Skeletal muscle tissue (tissue), 4 donors: ENCODE data around the gene ARHGAP1. TPM values are rescaled to one million over a fixed set of nuclear protein-coding genes. Genes with fewer than 3 reads are reported as not detected.
"Not testable (repeated sequence)": the region's sequence is repeated elsewhere in the genome, so short reads cannot be mapped to it uniquely, and the experiment has no call there.

Experiments
- H3K27ac ChIP-seq: one replicate; pipeline ENCODE4 v1.7.0; 2013; ENCODE audit warnings: mild to moderate bottlenecking, low read depth, low read length, inconsistent platforms
- H3K27me3 ChIP-seq, 3 donors: one replicate each; pipeline ENCODE4 v1.7.0; 2013; ENCODE audit warnings: low read length in 3 of 3; ENCODE audit not compliant: control insufficient read depth in 3 of 3, insufficient read depth in 3 of 3
- H3K36me3 ChIP-seq, 3 donors: one replicate each; pipeline ENCODE4 v1.7.0; 2013; ENCODE audit warnings: low read length in 3 of 3; ENCODE audit not compliant: control insufficient read depth in 3 of 3, insufficient read depth in 3 of 3
- H3K4me1 ChIP-seq, 3 donors: one replicate each; pipeline ENCODE4 v1.7.0; 2013; ENCODE audit warnings: low read length in 3 of 3, mild to moderate bottlenecking in 3 of 3; ENCODE audit not compliant: control insufficient read depth in 3 of 3, insufficient read depth in 3 of 3
- H3K4me3 ChIP-seq, 3 donors: one replicate each; pipeline ENCODE4 v1.7.0; 2013; ENCODE audit warnings: low read length in 3 of 3
- H3K9ac ChIP-seq, 3 donors: one replicate each; pipeline ENCODE4 v1.7.0; 2013; ENCODE audit warnings: low read length in 3 of 3, mild to moderate bottlenecking in 3 of 3, moderate library complexity in 2 of 3, low read depth in 1 of 3
- H3K9me3 ChIP-seq, 3 donors: one replicate each; pipeline ENCODE4 v1.7.0; 2013; ENCODE audit warnings: low read length in 3 of 3; ENCODE audit not compliant: control insufficient read depth in 3 of 3
- total RNA-seq: library from RNA; depleted of rRNA; stranded (reverse); fragments of >200 nt; gene quantifications from one replicate; pipeline ENCODE4 v1.2.3, GENCODE V29; 2014
- donor health status: Osteomylitis.

ARHGAP1 gene
- total RNA-seq, 1 donor from 2014 or later: 19.8 TPM

- no peaks in the 10 kb centered on the region for H3K27me3 ChIP-seq
- peaks cover 13 to 23% (median 23%) of the 10 kb centered on the region in 3 donors for H3K4me1 ChIP-seq
- H3K27ac ChIP-seq: peak overlapping the region; percentile 98
- peaks cover 10% of the 10 kb centered on the region in 3 donors for H3K36me3 ChIP-seq
- peak overlapping the region; percentile 69 to 79 (median 71) for H3K9ac ChIP-seq
- no peaks in the 10 kb centered on the region for H3K9me3 ChIP-seq
- peak overlapping the region in 1 of 3 donors; percentile 43 for H3K4me3 ChIP-seq
Measured at GRCh38 chr11:46711303-46711702, 10.9 kb upstream of the ARHGAP1 start.

GRCh38 chr11:46710821-46711269 is 10.4 kb upstream of the ARHGAP1 start:
- peak overlapping the region; percentile 69 to 79 (median 71) for H3K9ac ChIP-seq
- H3K27ac ChIP-seq: peak overlapping the region; percentile 98
- no peaks in the 10 kb centered on the region for H3K9me3 ChIP-seq
- H3K27me3 ChIP-seq: no peaks in the 10 kb centered on the region
- H3K4me1 ChIP-seq: peaks cover 13 to 23% (median 23%) of the 10 kb centered on the region in 3 donors
- peaks cover 12 to 13% (median 13%) of the 10 kb centered on the region in 3 donors for H3K36me3 ChIP-seq
- peak overlapping the region in 1 of 3 donors; percentile 43 for H3K4me3 ChIP-seq

GRCh38 chr11:46709351-46709750 is 8.9 kb upstream of the ARHGAP1 start:
- H3K27me3 ChIP-seq, H3K4me3 ChIP-seq, H3K9me3 ChIP-seq, H3K9ac ChIP-seq: not testable (repeated sequence)
- Histone ChIP-seq H3K36me3 (peaks cover 27 to 28% (median 28%) of the 10 kb centered on the region in 3 donors), H3K4me1 (peaks cover 13 to 20% (median 20%) of the 10 kb centered on the region in 3 donors), H3K27ac (peak overlapping the region; percentile 98)

- H3K27ac ChIP-seq: no peak overlapping the region
- no peaks in the 10 kb centered on the region for H3K27me3 ChIP-seq
- H3K4me1 ChIP-seq: peaks cover 16 to 28% (median 20%) of the 10 kb centered on the region in 3 donors
- peaks cover 43 to 50% (median 44%) of the 10 kb centered on the region in 3 donors for H3K36me3 ChIP-seq
- H3K4me3 ChIP-seq: no peak overlapping the region
- H3K9ac ChIP-seq: no peak overlapping the region
- H3K9me3 ChIP-seq: no peaks in the 10 kb centered on the region
Measured at GRCh38 chr11:46706886-46707285, 6.5 kb upstream of the ARHGAP1 start.

- Histone ChIP-seq H3K4me1 (peaks cover 7 to 19% (median 10%) of the 10 kb centered on the region in 3 donors), H3K27me3 (no peaks in the 10 kb centered on the region), H3K4me3 (no peak overlapping the region), H3K9me3 (no peaks in the 10 kb centered on the region), H3K27ac (no peak overlapping the region), H3K36me3 (peaks cover 44 to 50% (median 49%) of the 10 kb centered on the region in 3 donors), H3K9ac (no peak overlapping the region)
Measured at GRCh38 chr11:46705070-46705688, 4.8 kb upstream of the ARHGAP1 start.

GRCh38 chr11:46701078-46701654 is 747 bp upstream of the ARHGAP1 start:
- H3K27ac ChIP-seq: peak overlapping the region; percentile 94
- H3K36me3 ChIP-seq: peaks cover 34 to 41% (median 40%) of the 10 kb centered on the region in 3 donors
- H3K4me1 ChIP-seq: peaks cover 38 to 54% (median 41%) of the 10 kb centered on the region in 3 donors
- no peaks in the 10 kb centered on the region for H3K9me3 ChIP-seq
- no peaks in the 10 kb centered on the region for H3K27me3 ChIP-seq
- peak overlapping the region; percentile 82 to 99 (median 99) for H3K9ac ChIP-seq
- H3K4me3 ChIP-seq: peak overlapping the region; percentile 86 to 99 (median 99)

- Histone ChIP-seq H3K27ac (peak overlapping the region; percentile 94), H3K9ac (peak overlapping the region in 1 of 3 donors; percentile 32), H3K27me3 (no peaks in the 10 kb centered on the region), H3K9me3 (no peaks in the 10 kb centered on the region), H3K4me1 (peaks cover 61 to 80% (median 65%) of the 10 kb centered on the region in 3 donors), H3K36me3 (peaks cover 34 to 38% (median 37%) of the 10 kb centered on the region in 3 donors), H3K4me3 (no peak overlapping the region)
Measured at GRCh38 chr11:46698597-46698996, 1.8 kb downstream of the ARHGAP1 start.

- peak overlapping the region; percentile 94 for H3K27ac ChIP-seq
Measured at GRCh38 chr11:46697723-46698122, 2.7 kb downstream of the ARHGAP1 start.

GRCh38 chr11:46697303-46697702 is 3.1 kb downstream of the ARHGAP1 start:
- H3K27me3 ChIP-seq: no peaks in the 10 kb centered on the region
- H3K4me3 ChIP-seq: peak overlapping the region in 1 of 3 donors; percentile 17
- peak overlapping the region; percentile 94 for H3K27ac ChIP-seq
- peak overlapping the region; percentile 23 to 68 (median 24) for H3K9ac ChIP-seq
- peaks cover 54 to 74% (median 62%) of the 10 kb centered on the region in 3 donors for H3K4me1 ChIP-seq
- no peaks in the 10 kb centered on the region for H3K9me3 ChIP-seq
- H3K36me3 ChIP-seq: peaks cover 23 to 31% (median 30%) of the 10 kb centered on the region in 3 donors

More at GRCh38 chr11:46697723-46698122, 2.7 kb downstream of the ARHGAP1 start:
- no peaks in the 10 kb centered on the region for H3K9me3 ChIP-seq
- peak overlapping the region; percentile 24 to 68 (median 29) for H3K9ac ChIP-seq
- no peaks in the 10 kb centered on the region for H3K27me3 ChIP-seq
- H3K4me3 ChIP-seq: peak overlapping the region in 1 of 3 donors; percentile 17
- peaks cover 57 to 78% (median 63%) of the 10 kb centered on the region in 3 donors for H3K4me1 ChIP-seq
- H3K36me3 ChIP-seq: peaks cover 26 to 33% (median 32%) of the 10 kb centered on the region in 3 donors

GRCh38 chr11:46696212-46696558 is 4.2 kb downstream of the ARHGAP1 start:
- peaks cover 22 to 34% (median 33%) of the 10 kb centered on the region in 3 donors for H3K36me3 ChIP-seq

More at GRCh38 chr11:46696212-46696558, 4.2 kb downstream of the ARHGAP1 start:
- Histone ChIP-seq H3K27me3 (no peaks in the 10 kb centered on the region), H3K4me3 (peak overlapping the region in 2 of 3 donors; percentile 29 to 30), H3K27ac (peak overlapping the region; percentile 94), H3K4me1 (peaks cover 54 to 64% (median 55%) of the 10 kb centered on the region in 3 donors), H3K9me3 (no peaks in the 10 kb centered on the region), H3K9ac (peak overlapping the region in 1 of 3 donors; percentile 40)
